GM23248 (cell line): ENCODE results near the gene NRSN1.

ENCODE experiments used
- EZH2 ChIP-seq: fragments of 200-600 bp; sonication (generic); IDR thresholded peaks from 2 replicates; pipeline ENCODE4 v1.6.1; 2018; ENCODE audit warnings: antibody characterized with exemption, mild to moderate bottlenecking; ENCODE audit not compliant: insufficient read depth, poor library complexity, severe bottlenecking
- EZH2phosphoT487 ChIP-seq: fragments of 200-600 bp; sonication (generic); IDR thresholded peaks from 2 replicates; pipeline ENCODE4 v1.6.1; 2018; ENCODE audit warnings: antibody characterized with exemption, moderate library complexity, mild to moderate bottlenecking, low read depth; ENCODE audit not compliant: insufficient read depth

DNA sequence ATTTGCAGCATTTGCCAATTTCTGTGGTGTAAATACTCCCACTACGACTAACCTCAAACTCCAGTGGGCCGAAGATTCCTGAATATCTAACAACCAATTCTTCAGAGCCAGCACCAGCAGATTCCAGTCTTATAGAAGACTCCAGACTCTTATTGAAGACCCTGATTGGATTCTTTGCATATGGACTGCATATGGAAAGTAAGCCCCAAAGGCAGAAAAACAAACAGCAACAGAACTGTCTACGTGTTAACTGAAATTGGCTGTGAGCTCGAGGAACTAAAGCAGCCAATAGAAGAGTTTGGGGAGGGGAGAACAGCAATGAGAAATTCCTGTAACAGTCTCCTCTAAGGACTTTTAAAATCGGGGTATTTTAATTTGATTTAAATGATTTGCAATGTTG is 19.7 kb upstream of the NRSN1 start:
- TF ChIP-seq EZH2 (no peak), EZH2phosphoT487 (no peak)
